Measurements from ENCODE around the gene PTGFRN.

- TF ChIP-seq TCF4 (CRISPR knock-in tag; IDR thresholded peaks at IDR 0.05; ENCODE audit: borderline replicate concordance) (no peak), GLIS3 (CRISPR knock-in tag; IDR thresholded peaks at IDR 0.05) (no peak), POU6F1 (CRISPR knock-in tag; IDR thresholded peaks at IDR 0.05; ENCODE audit: borderline replicate concordance, low read depth) (no peak), ZNF70 (CRISPR knock-in tag; IDR thresholded peaks at IDR 0.05) (no peak)
Measured at GRCh38 chr1:116921937-116922336, 12.2 kb downstream of the PTGFRN start.
